Memory B cell (primary cell): ENCODE data around the gene PAPLN.

Experiments used
- ATAC-seq: fragments of 150-1000 bp; cut with Tn5 transposase; 2 replicates; pipeline ENCODE4 v1.10.0; 2021; ENCODE audit warnings: low read depth, mild to moderate bottlenecking, moderate library complexity
- DNase-seq, 2 donors: peaks; one replicate each; pipeline ENCODE4 v3.0.0; 2022; ENCODE audit warnings: low spot score in 2 of 2
- H3K27ac Mint-ChIP-seq: one replicate; pipeline ENCODE4 v1.8.0; 2022; ENCODE audit warnings: mild to moderate bottlenecking, moderate library complexity, mixed read lengths
- H3K27me3 Mint-ChIP-seq: one replicate; pipeline ENCODE4 v1.8.0; 2022; ENCODE audit warnings: mixed read lengths
- H3K36me3 Mint-ChIP-seq: one replicate; pipeline ENCODE4 v1.8.0; 2022; ENCODE audit warnings: mild to moderate bottlenecking, mixed read lengths
- H3K4me1 Mint-ChIP-seq: one replicate; pipeline ENCODE4 v1.8.0; 2022; ENCODE audit warnings: mixed read lengths
- H3K4me3 Mint-ChIP-seq: one replicate; pipeline ENCODE4 v1.8.0; 2022; ENCODE audit warnings: mild to moderate bottlenecking, moderate library complexity, mixed read lengths
- H3K9me3 Mint-ChIP-seq: one replicate; pipeline ENCODE4 v1.8.0; 2022; ENCODE audit warnings: mixed read lengths

PAPLN gene

GRCh38 chr14:73220634-73221033, 16.7 kb upstream of the PAPLN start:
- Mint-ChIP-seq H3K9me3 (no peaks in the 10 kb centered on the region), H3K4me1 (peaks cover 10% of the 10 kb centered on the region), H3K27me3 (no peaks in the 10 kb centered on the region), H3K27ac (peak overlapping the region; percentile 92), H3K36me3 (peaks cover 40% of the 10 kb centered on the region), H3K4me3 (no peak overlapping the region)
- ATAC-seq: no peak
- DNase-seq: no peak

- no peak for DNase-seq
- ATAC-seq: no peak
- Mint-ChIP-seq H3K27me3 (no peaks in the 10 kb centered on the region), H3K9me3 (no peaks in the 10 kb centered on the region), H3K4me3 (no peak overlapping the region), H3K36me3 (peaks cover 39% of the 10 kb centered on the region), H3K27ac (peak overlapping the region; percentile 92), H3K4me1 (peaks cover 10% of the 10 kb centered on the region)
Measured at GRCh38 chr14:73221945-73222344, 15.4 kb upstream of the PAPLN start.

- Mint-ChIP-seq H3K9me3 (no peaks in the 10 kb centered on the region), H3K36me3 (peaks cover 38% of the 10 kb centered on the region), H3K4me3 (no peak overlapping the region), H3K27me3 (no peaks in the 10 kb centered on the region), H3K4me1 (peaks cover 10% of the 10 kb centered on the region), H3K27ac (peak overlapping the region; percentile 92)
- ATAC-seq (peak; percentile 92), DNase-seq (no peak)
Measured at GRCh38 chr14:73223049-73223448, 14.3 kb upstream of the PAPLN start.

- Mint-ChIP-seq H3K36me3 (peaks cover 27% of the 10 kb centered on the region), H3K27me3 (no peaks in the 10 kb centered on the region), H3K9me3 (no peaks in the 10 kb centered on the region), H3K4me1 (peaks cover 10% of the 10 kb centered on the region), H3K27ac (no peak overlapping the region), H3K4me3 (no peak overlapping the region)
- ATAC-seq: no peak
- no peak for DNase-seq
Measured at GRCh38 chr14:73225496-73225895, 11.8 kb upstream of the PAPLN start.

- H3K27ac Mint-ChIP-seq: no peak overlapping the region
- peaks cover 1% of the 10 kb centered on the region for H3K4me1 Mint-ChIP-seq
- H3K27me3 Mint-ChIP-seq: peaks cover 1% of the 10 kb centered on the region
- DNase-seq (no peak), ATAC-seq (no peak)
- H3K4me3 Mint-ChIP-seq: no peak overlapping the region
- H3K9me3 Mint-ChIP-seq: no peaks in the 10 kb centered on the region
- H3K36me3 Mint-ChIP-seq: peaks cover 20% of the 10 kb centered on the region
Measured at GRCh38 chr14:73227812-73228781, 9.2 kb upstream of the PAPLN start.

- Mint-ChIP-seq H3K4me3 (no peak overlapping the region), H3K27ac (no peak overlapping the region), H3K36me3 (peaks cover 13% of the 10 kb centered on the region), H3K4me1 (no peaks in the 10 kb centered on the region), H3K9me3 (no peaks in the 10 kb centered on the region), H3K27me3 (peaks cover 7% of the 10 kb centered on the region)
- DNase-seq: no peak
- ATAC-seq: no peak
Measured at GRCh38 chr14:73230051-73230450, 7.3 kb upstream of the PAPLN start.

- Mint-ChIP-seq H3K9me3 (no peaks in the 10 kb centered on the region), H3K36me3 (peaks cover 7% of the 10 kb centered on the region), H3K27me3 (peaks cover 22% of the 10 kb centered on the region), H3K4me3 (no peak overlapping the region), H3K4me1 (peaks cover 14% of the 10 kb centered on the region), H3K27ac (no peak overlapping the region)
- ATAC-seq (peak; percentile 69), DNase-seq (no peak)
Measured at GRCh38 chr14:73231981-73232851, 5.1 kb upstream of the PAPLN start.

GRCh38 chr14:73232984-73233383, 4.3 kb upstream of the PAPLN start:
- Mint-ChIP-seq H3K4me1 (peaks cover 14% of the 10 kb centered on the region), H3K36me3 (peaks cover 7% of the 10 kb centered on the region), H3K4me3 (no peak overlapping the region), H3K27me3 (peaks cover 22% of the 10 kb centered on the region), H3K9me3 (no peaks in the 10 kb centered on the region), H3K27ac (no peak overlapping the region)
- no peak for ATAC-seq
- no peak for DNase-seq

GRCh38 chr14:73233564-73233963, 3.7 kb upstream of the PAPLN start:
- no peak overlapping the region for H3K27ac Mint-ChIP-seq
- no peaks in the 10 kb centered on the region for H3K9me3 Mint-ChIP-seq
- H3K27me3 Mint-ChIP-seq: peaks cover 22% of the 10 kb centered on the region
- H3K36me3 Mint-ChIP-seq: peaks cover 2% of the 10 kb centered on the region
- DNase-seq (no peak), ATAC-seq (no peak)
- H3K4me3 Mint-ChIP-seq: no peak overlapping the region
- H3K4me1 Mint-ChIP-seq: peaks cover 18% of the 10 kb centered on the region

GRCh38 chr14:73234029-73234428, 3.3 kb upstream of the PAPLN start:
- Mint-ChIP-seq H3K9me3 (no peaks in the 10 kb centered on the region), H3K36me3 (no peaks in the 10 kb centered on the region), H3K27me3 (peaks cover 25% of the 10 kb centered on the region), H3K27ac (no peak overlapping the region), H3K4me1 (peaks cover 22% of the 10 kb centered on the region), H3K4me3 (no peak overlapping the region)
- DNase-seq: no peak
- ATAC-seq: no peak

- H3K4me1 Mint-ChIP-seq: peaks cover 24% of the 10 kb centered on the region
- no peak overlapping the region for H3K27ac Mint-ChIP-seq
- H3K36me3 Mint-ChIP-seq: no peaks in the 10 kb centered on the region
- no peaks in the 10 kb centered on the region for H3K9me3 Mint-ChIP-seq
- H3K27me3 Mint-ChIP-seq: peaks cover 27% of the 10 kb centered on the region
- DNase-seq (no peak), ATAC-seq (no peak)
- no peak overlapping the region for H3K4me3 Mint-ChIP-seq
Measured at GRCh38 chr14:73234586-73235394, 2.5 kb upstream of the PAPLN start.

- H3K27me3 Mint-ChIP-seq: peaks cover 29% of the 10 kb centered on the region
- H3K4me3 Mint-ChIP-seq: no peak overlapping the region
- H3K9me3 Mint-ChIP-seq: no peaks in the 10 kb centered on the region
- H3K4me1 Mint-ChIP-seq: peaks cover 26% of the 10 kb centered on the region
- no peaks in the 10 kb centered on the region for H3K36me3 Mint-ChIP-seq
- ATAC-seq (no peak), DNase-seq (no peak)
- H3K27ac Mint-ChIP-seq: no peak overlapping the region
Measured at GRCh38 chr14:73235531-73236155, 1.7 kb upstream of the PAPLN start.

- Mint-ChIP-seq H3K27ac (no peak overlapping the region), H3K4me3 (peak overlapping the region; percentile 31), H3K27me3 (peaks cover 29% of the 10 kb centered on the region), H3K36me3 (no peaks in the 10 kb centered on the region), H3K4me1 (peaks cover 31% of the 10 kb centered on the region), H3K9me3 (no peaks in the 10 kb centered on the region)
- no peak for DNase-seq
- no peak for ATAC-seq
Measured at GRCh38 chr14:73236157-73236556, 1.1 kb upstream of the PAPLN start.
